ENCODE data around the gene PRSS16.
"Not testable (repeated sequence)": the region's sequence is repeated elsewhere in the genome, so short reads cannot be mapped to it uniquely, and the experiment has no call there.

Gene PRSS16

GRCh38 chr6:27213544-27214125 lies 33.9 kb upstream of the PRSS16 start:
- DNase-seq (ENCODE audit: low spot score): peak; percentile 39
- no peak for TF ChIP-seq CTCF (IDR thresholded peaks at IDR 0.05; ENCODE audit: extremely low read depth, insufficient read depth, missing control alignments)
- in situ Hi-C loops (cut with MboI; ENCODE audit: low pct_unique_long_range_greater_than_20kb, low sequenced_read_pairs, unreplicated experiment): no loop called here

- in situ Hi-C loops (cut with MboI; ENCODE audit: low pct_unique_long_range_greater_than_20kb, low sequenced_read_pairs, unreplicated experiment): no loop called here
- DNase-seq (ENCODE audit: low spot score): no peak
- TF ChIP-seq CTCF (IDR thresholded peaks at IDR 0.05; ENCODE audit: extremely low read depth, insufficient read depth, missing control alignments): no peak
Measured at GRCh38 chr6:27214126-27214601, 33.3 kb upstream of the PRSS16 start.

GRCh38 chr6:27216874-27217273 lies 30.6 kb upstream of the PRSS16 start:
- no peak for TF ChIP-seq CTCF (IDR thresholded peaks at IDR 0.05; ENCODE audit: extremely low read depth, insufficient read depth, missing control alignments)
- no peak for DNase-seq (ENCODE audit: low spot score)
- in situ Hi-C loops (cut with MboI; ENCODE audit: low pct_unique_long_range_greater_than_20kb, low sequenced_read_pairs, unreplicated experiment): no loop called here

GRCh38 chr6:27222971-27223370 lies 24.5 kb upstream of the PRSS16 start:
- in situ Hi-C loops (cut with MboI; ENCODE audit: low pct_unique_long_range_greater_than_20kb, low sequenced_read_pairs, unreplicated experiment): not testable (repeated sequence)

GRCh38 chr6:27224729-27225128 lies 22.8 kb upstream of the PRSS16 start:
- no peak for DNase-seq (ENCODE audit: low spot score)
- in situ Hi-C loops (cut with MboI; ENCODE audit: low pct_unique_long_range_greater_than_20kb, low sequenced_read_pairs, unreplicated experiment): no loop called here
- no peak for TF ChIP-seq CTCF (IDR thresholded peaks at IDR 0.05; ENCODE audit: extremely low read depth, insufficient read depth, missing control alignments)

More at GRCh38 chr6:27222971-27223370, 24.5 kb upstream of the PRSS16 start:
- DNase-seq (ENCODE audit: low spot score): not testable (repeated sequence)

GRCh38 chr6:27228963-27229477 lies 18.5 kb upstream of the PRSS16 start:
- TF ChIP-seq CTCF (IDR thresholded peaks at IDR 0.05; ENCODE audit: extremely low read depth, insufficient read depth, missing control alignments): no peak
- DNase-seq (ENCODE audit: low spot score): no peak
- in situ Hi-C loops (cut with MboI; ENCODE audit: low pct_unique_long_range_greater_than_20kb, low sequenced_read_pairs, unreplicated experiment): no loop called here

- DNase-seq (ENCODE audit: low spot score): no peak
- no peak for TF ChIP-seq CTCF (IDR thresholded peaks at IDR 0.05; ENCODE audit: extremely low read depth, insufficient read depth, missing control alignments)
- in situ Hi-C loops (cut with MboI; ENCODE audit: low pct_unique_long_range_greater_than_20kb, low sequenced_read_pairs, unreplicated experiment): no loop called here
Measured at GRCh38 chr6:27230758-27231111, 16.8 kb upstream of the PRSS16 start.

Measured in GM13977 (cell line).